ENCODE results near the gene TP63. TPM values are rescaled to one million over a fixed set of nuclear protein-coding genes. Genes with fewer than 3 reads are reported as not detected.

Gene TP63
- polyA plus RNA-seq, 3 donors: not detected

DNA sequence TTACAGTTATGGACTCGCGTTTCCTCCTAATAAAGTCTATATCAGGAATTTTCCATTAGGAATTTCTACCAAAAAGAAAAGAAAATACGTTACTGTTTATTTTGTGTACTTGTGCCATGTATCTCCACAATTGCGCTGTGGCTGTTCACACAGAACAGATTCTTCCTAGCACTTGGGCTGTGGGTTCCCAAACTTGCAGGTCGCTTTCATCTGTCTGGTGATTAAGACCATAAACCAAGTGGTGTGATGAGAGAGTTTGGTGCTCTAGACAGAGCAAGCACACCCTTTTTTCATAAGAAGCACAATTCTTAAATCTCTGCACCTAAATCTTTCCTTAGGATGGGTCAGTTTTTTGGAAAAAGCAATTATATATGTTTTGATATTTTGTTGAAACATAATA lies 203.3 kb downstream of the TP63 start:
- no peak for DNase-seq
- no peaks in the 10 kb centered on the region for H3K79me2 ChIP-seq (ENCODE audit: insufficient read depth, low read length)
- H3K4me1 Mint-ChIP-seq: peaks cover 6% of the 10 kb centered on the region
- peaks cover 0 to 5% of the 10 kb centered on the region in 2 donors for H3K4me1 ChIP-seq (ENCODE audit: control insufficient read depth in 1 of 2, insufficient read depth in 2 of 2, low read length in 2 of 2)
- WGBS (ENCODE audit: insufficient coverage): 100% methylated on average over 1 of the region's 5 CpGs
- H3K27me3 ChIP-seq (ENCODE audit: control insufficient read depth in 2 of 2, insufficient read depth in 2 of 2, low read length in 2 of 2): no peaks in the 10 kb centered on the region
- H3K36me3 Mint-ChIP-seq: no peaks in the 10 kb centered on the region
- H3K27me3 Mint-ChIP-seq (ENCODE audit: low read depth in 3 of 3): no peaks in the 10 kb centered on the region
- intact Hi-C loops (cut with micrococcal nuclease): no loop called here
- no peak overlapping the region for H3K9ac ChIP-seq (ENCODE audit: insufficient read depth, low read length, poor library complexity, severe bottlenecking)
- TF ChIP-seq, protein P1, sequence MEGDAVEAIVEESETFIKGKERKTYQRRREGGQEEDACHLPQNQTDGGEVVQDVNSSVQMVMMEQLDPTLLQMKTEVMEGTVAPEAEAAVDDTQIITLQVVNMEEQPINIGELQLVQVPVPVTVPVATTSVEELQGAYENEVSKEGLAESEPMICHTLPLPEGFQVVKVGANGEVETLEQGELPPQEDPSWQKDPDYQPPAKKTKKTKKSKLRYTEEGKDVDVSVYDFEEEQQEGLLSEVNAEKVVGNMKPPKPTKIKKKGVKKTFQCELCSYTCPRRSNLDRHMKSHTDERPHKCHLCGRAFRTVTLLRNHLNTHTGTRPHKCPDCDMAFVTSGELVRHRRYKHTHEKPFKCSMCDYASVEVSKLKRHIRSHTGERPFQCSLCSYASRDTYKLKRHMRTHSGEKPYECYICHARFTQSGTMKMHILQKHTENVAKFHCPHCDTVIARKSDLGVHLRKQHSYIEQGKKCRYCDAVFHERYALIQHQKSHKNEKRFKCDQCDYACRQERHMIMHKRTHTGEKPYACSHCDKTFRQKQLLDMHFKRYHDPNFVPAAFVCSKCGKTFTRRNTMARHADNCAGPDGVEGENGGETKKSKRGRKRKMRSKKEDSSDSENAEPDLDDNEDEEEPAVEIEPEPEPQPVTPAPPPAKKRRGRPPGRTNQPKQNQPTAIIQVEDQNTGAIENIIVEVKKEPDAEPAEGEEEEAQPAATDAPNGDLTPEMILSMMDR (IDR thresholded peaks at IDR 0.05): no peak
- H3K36me3 ChIP-seq (replicated peaks in 1 of 2; ENCODE audit: control insufficient read depth in 1 of 2, insufficient read depth in 2 of 2, low read length in 2 of 2): no peaks in the 10 kb centered on the region
- H3K4me2 ChIP-seq (replicated peaks; ENCODE audit: extremely low read depth, low read length, poor library complexity, severe bottlenecking): no peak overlapping the region
- H3K27ac Mint-ChIP-seq: no peak overlapping the region
- H4K20me1 ChIP-seq (ENCODE audit: insufficient read depth, low read length): no peaks in the 10 kb centered on the region
- no peak overlapping the region for H3K27ac ChIP-seq (ENCODE audit: low read depth in 1 of 2, low read length in 2 of 2)
- no peaks in the 10 kb centered on the region for H3K9me3 ChIP-seq (replicated peaks in 1 of 2; ENCODE audit: control insufficient read depth in 1 of 2, insufficient read depth in 1 of 2, low read length in 2 of 2)
- no peak overlapping the region for H2AFZ ChIP-seq (ENCODE audit: insufficient read depth, low read depth, low read length, poor library complexity, severe bottlenecking)
- H3K4me3 Mint-ChIP-seq: no peak overlapping the region
- H3K4me3 ChIP-seq (replicated peaks in 1 of 3; ENCODE audit: low read depth in 2 of 3, low read length in 3 of 3): no peak overlapping the region
- peaks cover 0 to 2% (median 0%) of the 10 kb centered on the region in 7 donors for H3K9me3 Mint-ChIP-seq

DNA sequence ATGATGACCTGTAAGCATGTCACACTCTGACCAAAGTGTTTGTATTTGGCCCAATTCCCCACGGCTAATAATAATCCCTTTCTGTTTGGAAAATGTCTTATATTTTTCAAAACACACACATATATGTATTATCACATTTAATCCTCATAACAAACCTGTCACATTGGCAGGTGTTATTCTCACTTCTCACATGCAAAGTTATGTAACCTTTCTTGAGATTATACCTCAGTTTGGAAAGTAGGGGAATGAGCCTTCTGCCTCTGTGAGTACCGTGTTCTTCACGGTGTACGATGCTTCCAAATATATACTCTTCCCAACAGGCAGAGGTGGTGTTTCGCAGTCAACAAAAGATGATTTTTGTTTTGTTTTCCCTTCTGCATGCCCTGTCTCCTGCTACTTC lies 205.6 kb downstream of the TP63 start:
- peaks cover 0 to 2% (median 0%) of the 10 kb centered on the region in 7 donors for H3K9me3 Mint-ChIP-seq
- H3K27me3 Mint-ChIP-seq (ENCODE audit: low read depth in 3 of 3): no peaks in the 10 kb centered on the region
- DNase-seq: no peak
- no peak overlapping the region for H3K4me3 Mint-ChIP-seq
- Histone ChIP-seq H3K4me3 (replicated peaks in 1 of 3; ENCODE audit: low read depth in 2 of 3, low read length in 3 of 3) (no peak overlapping the region), H3K27me3 (ENCODE audit: control insufficient read depth in 2 of 2, insufficient read depth in 2 of 2, low read length in 2 of 2) (no peaks in the 10 kb centered on the region), H3K4me2 (replicated peaks; ENCODE audit: extremely low read depth, low read length, poor library complexity, severe bottlenecking) (no peak overlapping the region), H3K4me1 (ENCODE audit: control insufficient read depth in 1 of 2, insufficient read depth in 2 of 2, low read length in 2 of 2) (peaks cover 0 to 5% of the 10 kb centered on the region in 2 donors), H3K27ac (ENCODE audit: low read depth in 1 of 2, low read length in 2 of 2) (no peak overlapping the region), H2AFZ (ENCODE audit: insufficient read depth, low read depth, low read length, poor library complexity, severe bottlenecking) (no peak overlapping the region), H3K79me2 (ENCODE audit: insufficient read depth, low read length) (no peaks in the 10 kb centered on the region), H4K20me1 (ENCODE audit: insufficient read depth, low read length) (no peaks in the 10 kb centered on the region), H3K9ac (ENCODE audit: insufficient read depth, low read length, poor library complexity, severe bottlenecking) (no peak overlapping the region), H3K9me3 (replicated peaks in 1 of 2; ENCODE audit: control insufficient read depth in 1 of 2, insufficient read depth in 1 of 2, low read length in 2 of 2) (no peaks in the 10 kb centered on the region), H3K36me3 (replicated peaks in 1 of 2; ENCODE audit: control insufficient read depth in 1 of 2, insufficient read depth in 2 of 2, low read length in 2 of 2) (no peaks in the 10 kb centered on the region)
- intact Hi-C loops (cut with micrococcal nuclease): no loop called here
- peaks cover 6% of the 10 kb centered on the region for H3K4me1 Mint-ChIP-seq
- no peaks in the 10 kb centered on the region for H3K36me3 Mint-ChIP-seq
- TF ChIP-seq, protein P1 (IDR thresholded peaks at IDR 0.05): no peak
- peak overlapping the region in 1 of 7 donors; percentile 62 for H3K27ac Mint-ChIP-seq
- WGBS (ENCODE audit: insufficient coverage): 100% methylated on average over 4 of the region's 5 CpGs

Data from CD14-positive monocyte (primary cell).